WTC11 (cell line): Measurements from ENCODE around the gene ISG20L2. TPM values are rescaled to one million over a fixed set of nuclear protein-coding genes. Genes with fewer than 3 reads are reported as not detected.

ENCODE experiments used
- ATAC-seq: fragments of 200-7000 bp; cut with Tn5 transposase; 2 replicates; pipeline ENCODE4 v1.10.0; 2021; ENCODE audit warnings: mild to moderate bottlenecking, moderate library complexity
- CTCF ChIA-PET: fragments of 300-600 bp; sonication (Branson Sonifier 250); formaldehyde crosslinking; loops from one replicate; lab custom pipeline; 2021; ENCODE audit warnings: antibody characterized with exemption; lab: Charles Lee
- POLR2A ChIA-PET: fragments of 350-600 bp; sonication (Branson Sonifier 250); formaldehyde crosslinking; loops from one replicate; lab custom pipeline; 2021; ENCODE audit warnings: antibody characterized with exemption; lab: Charles Lee
- DNase-seq: peaks from one replicate; pipeline ENCODE4 v3.0.0; 2021; ENCODE audit warnings: low spot score
- H3K27ac Mint-ChIP-seq: 2 replicates; pipeline ENCODE4 v1.8.0; 2021; ENCODE audit warnings: mixed read lengths
- H3K27me3 Mint-ChIP-seq: 2 replicates; pipeline ENCODE4 v1.8.0; 2021; ENCODE audit warnings: low read depth, mild to moderate bottlenecking, moderate library complexity, mixed read lengths
- H3K36me3 Mint-ChIP-seq: 2 replicates; pipeline ENCODE4 v1.8.0; 2021; ENCODE audit warnings: mixed read lengths
- H3K4me1 Mint-ChIP-seq: 2 replicates; pipeline ENCODE4 v1.8.0; 2022; ENCODE audit warnings: mixed read lengths
- H3K4me3 Mint-ChIP-seq: 2 replicates; pipeline ENCODE4 v1.8.0; 2021; ENCODE audit warnings: mild to moderate bottlenecking, moderate library complexity, mixed read lengths
- H3K9me3 Mint-ChIP-seq: 2 replicates; pipeline ENCODE4 v1.8.0; 2021; ENCODE audit warnings: mixed read lengths
- ATF6 ChIP-seq: sonication (generic); formaldehyde crosslinking; IDR thresholded peaks from 2 replicates; pipeline ENCODE4 v1.8.1; 2023; ENCODE audit warnings: mild to moderate bottlenecking, missing genetic modification reagents
- CDX4 ChIP-seq: fragments of 250-450 bp; sonication (Bioruptor Pico); IDR thresholded peaks from 2 replicates; pipeline ENCODE4 v1.9.0; 2021; ENCODE audit warnings: moderate library complexity, mild to moderate bottlenecking, inconsistent platforms, borderline replicate concordance
- CREM ChIP-seq: sonication (generic); formaldehyde crosslinking; IDR thresholded peaks from 2 replicates; pipeline ENCODE4 v1.8.1; 2022; ENCODE audit warnings: mild to moderate bottlenecking, missing genetic modification reagents, moderate library complexity
- CTCF ChIP-seq: fragments of 200-600 bp; IDR thresholded peaks from 2 replicates; pipeline ENCODE4 v1.8.0; 2022; ENCODE audit warnings: antibody characterized with exemption
- E2F1 ChIP-seq: sonication (generic); formaldehyde crosslinking; IDR thresholded peaks from 2 replicates; pipeline ENCODE4 v1.8.0; 2022; ENCODE audit warnings: mild to moderate bottlenecking, missing genetic modification reagents
- ETV6 ChIP-seq: sonication (generic); formaldehyde crosslinking; IDR thresholded peaks from 2 replicates; pipeline ENCODE4 v1.8.1; 2022; ENCODE audit warnings: mild to moderate bottlenecking, missing genetic modification reagents
- NFATC4 ChIP-seq: fragments of 250-450 bp; sonication (Bioruptor Pico); IDR thresholded peaks from 2 replicates; pipeline ENCODE4 v1.9.0; 2021; ENCODE audit warnings: mild to moderate bottlenecking
- NR2C2 ChIP-seq: sonication (generic); formaldehyde crosslinking; IDR thresholded peaks from 2 replicates; pipeline ENCODE4 v1.8.0; 2022; ENCODE audit warnings: mild to moderate bottlenecking, missing genetic modification reagents
- OVOL2 ChIP-seq: fragments of 250-450 bp; sonication (Bioruptor Pico); IDR thresholded peaks from 2 replicates; pipeline ENCODE4 v1.9.0; 2021; ENCODE audit warnings: mild to moderate bottlenecking, borderline replicate concordance
- PREB ChIP-seq: sonication (generic); formaldehyde crosslinking; IDR thresholded peaks from 2 replicates; pipeline ENCODE4 v1.8.1; 2022; ENCODE audit warnings: mild to moderate bottlenecking, missing genetic modification reagents, moderate library complexity, borderline replicate concordance
- RORB ChIP-seq: fragments of 250-450 bp; sonication (Bioruptor Pico); IDR thresholded peaks from 2 replicates; pipeline ENCODE4 v1.9.0; 2021; ENCODE audit warnings: mild to moderate bottlenecking
- SMAD3 ChIP-seq: sonication (generic); formaldehyde crosslinking; IDR thresholded peaks from 2 replicates; pipeline ENCODE4 v1.8.0; 2022; ENCODE audit warnings: missing genetic modification reagents, mild to moderate bottlenecking, borderline replicate concordance
- TEAD1 ChIP-seq: sonication (generic); formaldehyde crosslinking; IDR thresholded peaks from 2 replicates; pipeline ENCODE4 v1.8.0; 2022; ENCODE audit warnings: mild to moderate bottlenecking, missing genetic modification reagents
- ZBTB21 ChIP-seq: sonication (generic); formaldehyde crosslinking; IDR thresholded peaks from 2 replicates; pipeline ENCODE4 v1.8.1; 2023; ENCODE audit warnings: mild to moderate bottlenecking, missing genetic modification reagents, borderline replicate concordance
- ZMAT4 ChIP-seq: fragments of 250-450 bp; sonication (Bioruptor Pico); IDR thresholded peaks from 2 replicates; pipeline ENCODE4 v1.9.0; 2021; ENCODE audit warnings: mild to moderate bottlenecking
- ZNF232 ChIP-seq: sonication (generic); formaldehyde crosslinking; IDR thresholded peaks from 2 replicates; pipeline ENCODE4 v1.8.0; 2022; ENCODE audit warnings: mild to moderate bottlenecking, missing genetic modification reagents
- total RNA-seq: library from RNA; stranded (reverse); gene quantifications from 3 replicates; pipeline ENCODE4 v1.2.3, GENCODE V29; 2021
- TF ChIP-seq, protein P1 (sequence below): sonication (generic); formaldehyde crosslinking; IDR thresholded peaks from 2 replicates; pipeline ENCODE4 v1.8.1; 2022; ENCODE audit warnings: missing genetic modification reagents, borderline replicate concordance
- TF ChIP-seq, protein P2 (sequence below): sonication (generic); formaldehyde crosslinking; IDR thresholded peaks from 2 replicates; pipeline ENCODE4 v1.8.1; 2022; ENCODE audit warnings: low read depth, mild to moderate bottlenecking, moderate library complexity, missing genetic modification reagents, borderline replicate concordance
- TF ChIP-seq, protein P3 (sequence below): sonication (generic); formaldehyde crosslinking; IDR thresholded peaks from 2 replicates; pipeline ENCODE4 v1.8.0; 2022; ENCODE audit warnings: missing genetic modification reagents

ISG20L2 gene
- total RNA-seq, 1 experiment from 2014 or later: 43.8 TPM

- TF ChIP-seq E2F1 (no peak), CREM (CRISPR knock-in tag) (no peak)
- TF ChIP-seq, all 79 proteins: peak for 0
Observed at GRCh38 chr1:156721131-156721530, 7.4 kb downstream of the ISG20L2 start (continued).

GRCh38 chr1:156717351-156717750, 11.2 kb downstream of the ISG20L2 start:
- TF ChIP-seq PREB: no peak
- no peak for TF ChIP-seq SMAD3 (CRISPR knock-in tag)
- no peak for TF ChIP-seq NR2C2 (CRISPR knock-in tag)
- TF ChIP-seq, protein P1, sequence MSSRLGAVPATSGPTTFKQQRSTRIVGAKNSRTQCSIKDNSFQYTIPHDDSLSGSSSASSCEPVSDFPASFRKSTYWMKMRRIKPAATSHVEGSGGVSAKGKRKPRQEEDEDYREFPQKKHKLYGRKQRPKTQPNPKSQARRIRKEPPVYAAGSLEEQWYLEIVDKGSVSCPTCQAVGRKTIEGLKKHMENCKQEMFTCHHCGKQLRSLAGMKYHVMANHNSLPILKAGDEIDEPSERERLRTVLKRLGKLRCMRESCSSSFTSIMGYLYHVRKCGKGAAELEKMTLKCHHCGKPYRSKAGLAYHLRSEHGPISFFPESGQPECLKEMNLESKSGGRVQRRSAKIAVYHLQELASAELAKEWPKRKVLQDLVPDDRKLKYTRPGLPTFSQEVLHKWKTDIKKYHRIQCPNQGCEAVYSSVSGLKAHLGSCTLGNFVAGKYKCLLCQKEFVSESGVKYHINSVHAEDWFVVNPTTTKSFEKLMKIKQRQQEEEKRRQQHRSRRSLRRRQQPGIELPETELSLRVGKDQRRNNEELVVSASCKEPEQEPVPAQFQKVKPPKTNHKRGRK (CRISPR knock-in tag): no peak
- no peak for TF ChIP-seq ZMAT4 (CRISPR knock-in tag)
- TF ChIP-seq OVOL2: no peak
- TF ChIP-seq ETV6 (CRISPR knock-in tag): no peak
- no peak for TF ChIP-seq CREM (CRISPR knock-in tag)
- TF ChIP-seq ZNF232 (CRISPR knock-in tag): no peak
- TF ChIP-seq, protein P2, sequence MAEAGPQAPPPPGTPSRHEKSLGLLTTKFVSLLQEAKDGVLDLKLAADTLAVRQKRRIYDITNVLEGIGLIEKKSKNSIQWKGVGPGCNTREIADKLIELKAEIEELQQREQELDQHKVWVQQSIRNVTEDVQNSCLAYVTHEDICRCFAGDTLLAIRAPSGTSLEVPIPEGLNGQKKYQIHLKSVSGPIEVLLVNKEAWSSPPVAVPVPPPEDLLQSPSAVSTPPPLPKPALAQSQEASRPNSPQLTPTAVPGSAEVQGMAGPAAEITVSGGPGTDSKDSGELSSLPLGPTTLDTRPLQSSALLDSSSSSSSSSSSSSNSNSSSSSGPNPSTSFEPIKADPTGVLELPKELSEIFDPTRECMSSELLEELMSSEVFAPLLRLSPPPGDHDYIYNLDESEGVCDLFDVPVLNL (CRISPR knock-in tag): no peak
- no peak for TF ChIP-seq RORB (CRISPR knock-in tag)
- POLR2A ChIA-PET: no interaction called here
- no peaks in the 10 kb centered on the region for H3K9me3 Mint-ChIP-seq
- H3K27ac Mint-ChIP-seq: 0 out of 2 replicates have a peak overlapping the region, but pooled peaks have one; percentile 53
- ATAC-seq (peak; percentile 37; the same call in 1 of the 2 replicates), DNase-seq (no peak)
- H3K4me1 Mint-ChIP-seq: peaks cover 13% of the 10 kb centered on the region
- peaks cover 15% of the 10 kb centered on the region for H3K36me3 Mint-ChIP-seq
- H3K27me3 Mint-ChIP-seq: no peaks in the 10 kb centered on the region; the same call in 1 of the 2 replicates
- no peak overlapping the region for H3K4me3 Mint-ChIP-seq
- CTCF ChIA-PET: interaction anchor here (0.5 to 25.2 kb wide), 5 partner anchors 9 to 215 kb away, joined by 3 to 1553 read pairs (median 4); partner anchors contain the start of genes ISG20L2 and METTL25B

- no peak for ATAC-seq
- Mint-ChIP-seq H3K27me3 (no peaks in the 10 kb centered on the region; the same call in 1 of the 2 replicates), H3K9me3 (no peaks in the 10 kb centered on the region), H3K4me1 (peaks cover 35% of the 10 kb centered on the region), H3K27ac (peak overlapping the region; percentile 32; the same call in 1 of the 2 replicates), H3K4me3 (no peak overlapping the region), H3K36me3 (peaks cover 4% of the 10 kb centered on the region)
- POLR2A ChIA-PET: interaction anchor here (0.8 to 1.2 kb wide), 3 partner anchors 9 to 37 kb away, joined by 3 to 4 read pairs (median 3); partner anchors contain the start of genes HDGF, ISG20L2 and METTL25B
- no peak for DNase-seq
- CTCF ChIA-PET: interaction anchor here (1.5 to 25.2 kb wide), 3 partner anchors 8 to 27 kb away, joined by 10 to 1553 read pairs (median 360); partner anchors contain the start of genes ISG20L2 and METTL25B
- no peak for TF ChIP-seq CDX4
- TF ChIP-seq ATF6 (CRISPR knock-in tag): no peak
- TF ChIP-seq, protein P3, sequence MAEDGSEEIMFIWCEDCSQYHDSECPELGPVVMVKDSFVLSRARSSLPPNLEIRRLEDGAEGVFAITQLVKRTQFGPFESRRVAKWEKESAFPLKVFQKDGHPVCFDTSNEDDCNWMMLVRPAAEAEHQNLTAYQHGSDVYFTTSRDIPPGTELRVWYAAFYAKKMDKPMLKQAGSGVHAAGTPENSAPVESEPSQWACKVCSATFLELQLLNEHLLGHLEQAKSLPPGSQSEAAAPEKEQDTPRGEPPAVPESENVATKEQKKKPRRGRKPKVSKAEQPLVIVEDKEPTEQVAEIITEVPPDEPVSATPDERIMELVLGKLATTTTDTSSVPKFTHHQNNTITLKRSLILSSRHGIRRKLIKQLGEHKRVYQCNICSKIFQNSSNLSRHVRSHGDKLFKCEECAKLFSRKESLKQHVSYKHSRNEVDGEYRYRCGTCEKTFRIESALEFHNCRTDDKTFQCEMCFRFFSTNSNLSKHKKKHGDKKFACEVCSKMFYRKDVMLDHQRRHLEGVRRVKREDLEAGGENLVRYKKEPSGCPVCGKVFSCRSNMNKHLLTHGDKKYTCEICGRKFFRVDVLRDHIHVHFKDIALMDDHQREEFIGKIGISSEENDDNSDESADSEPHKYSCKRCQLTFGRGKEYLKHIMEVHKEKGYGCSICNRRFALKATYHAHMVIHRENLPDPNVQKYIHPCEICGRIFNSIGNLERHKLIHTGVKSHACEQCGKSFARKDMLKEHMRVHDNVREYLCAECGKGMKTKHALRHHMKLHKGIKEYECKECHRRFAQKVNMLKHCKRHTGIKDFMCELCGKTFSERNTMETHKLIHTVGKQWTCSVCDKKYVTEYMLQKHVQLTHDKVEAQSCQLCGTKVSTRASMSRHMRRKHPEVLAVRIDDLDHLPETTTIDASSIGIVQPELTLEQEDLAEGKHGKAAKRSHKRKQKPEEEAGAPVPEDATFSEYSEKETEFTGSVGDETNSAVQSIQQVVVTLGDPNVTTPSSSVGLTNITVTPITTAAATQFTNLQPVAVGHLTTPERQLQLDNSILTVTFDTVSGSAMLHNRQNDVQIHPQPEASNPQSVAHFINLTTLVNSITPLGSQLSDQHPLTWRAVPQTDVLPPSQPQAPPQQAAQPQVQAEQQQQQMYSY (CRISPR knock-in tag): no peak
- TF ChIP-seq CTCF: no peak
- TF ChIP-seq TEAD1: no peak
- no peak for TF ChIP-seq ZBTB21 (CRISPR knock-in tag)
- TF ChIP-seq NFATC4 (CRISPR knock-in tag): no peak
Observed at GRCh38 chr1:156714830-156715229, 13.7 kb downstream of the ISG20L2 start.
